GM19455 (cell line): ENCODE measurements around the gene MARCOL.
"Not testable (repeated sequence)": the region's sequence is repeated elsewhere in the genome, so short reads cannot be mapped to it uniquely, and the experiment has no call there.

Experiments used
- ATAC-seq: cut with Tn5 transposase; IDR thresholded peaks from one replicate; pipeline ENCODE4 v1.9.1; 2021; ENCODE audit not compliant: unreplicated experiment

Gene MARCOL

DNA sequence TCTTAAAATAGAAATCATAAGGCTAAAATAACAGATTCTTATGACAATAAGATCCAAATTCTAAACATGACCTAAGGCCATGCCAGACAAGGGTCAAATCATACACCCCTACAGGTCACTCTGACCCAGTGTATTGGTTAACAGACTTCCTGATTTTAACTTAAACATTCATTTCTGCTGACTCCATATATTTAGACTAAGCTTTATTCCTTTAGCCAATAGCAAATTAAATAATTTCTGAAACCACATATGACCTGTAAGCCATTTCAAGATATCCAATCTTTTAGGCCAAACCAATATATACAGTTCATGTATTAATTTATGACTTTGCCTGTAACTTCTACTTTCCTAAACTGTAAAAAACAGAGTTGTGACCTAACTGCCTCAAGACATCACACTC, 22.9 kb downstream of the MARCOL start:
- ATAC-seq, result no peak

- no peak for ATAC-seq
Measured at GRCh38 chr5:148267962-148268361, 29.6 kb downstream of the MARCOL start.

DNA sequence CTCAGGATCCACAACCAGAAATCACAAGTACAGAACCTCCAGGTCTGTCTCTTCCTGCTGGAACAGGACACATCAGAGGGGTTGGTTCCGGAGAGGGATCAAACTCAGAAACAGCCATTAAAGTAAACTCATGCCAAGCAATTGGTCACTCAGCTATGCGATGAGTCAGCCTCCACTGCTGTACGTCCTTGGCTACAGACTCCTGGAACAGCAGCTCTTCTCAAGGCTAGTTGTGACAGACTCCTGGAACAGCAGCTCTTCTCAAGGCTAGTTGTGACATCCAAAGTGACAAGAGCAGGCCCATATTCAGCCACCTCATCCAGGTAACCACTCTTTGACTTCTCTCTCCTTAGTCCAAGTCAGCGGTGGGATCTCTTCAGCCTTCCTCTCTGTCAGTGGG, 30.2 kb downstream of the MARCOL start, which contains the start of gene SPINK13:
TSS of gene SPINK13 (plus strand) at position 229 of the 400 bp plus-strand sequence. CDS start 1,279 bp downstream, outside the sequence.
- ATAC-seq, result no peak

GRCh38 chr5:148275129-148275528, 36.8 kb downstream of the MARCOL start:
- ATAC-seq, result not testable (repeated sequence)

- ATAC-seq, result not testable (repeated sequence)
Measured at GRCh38 chr5:148280893-148281292, 42.6 kb downstream of the MARCOL start.

DNA sequence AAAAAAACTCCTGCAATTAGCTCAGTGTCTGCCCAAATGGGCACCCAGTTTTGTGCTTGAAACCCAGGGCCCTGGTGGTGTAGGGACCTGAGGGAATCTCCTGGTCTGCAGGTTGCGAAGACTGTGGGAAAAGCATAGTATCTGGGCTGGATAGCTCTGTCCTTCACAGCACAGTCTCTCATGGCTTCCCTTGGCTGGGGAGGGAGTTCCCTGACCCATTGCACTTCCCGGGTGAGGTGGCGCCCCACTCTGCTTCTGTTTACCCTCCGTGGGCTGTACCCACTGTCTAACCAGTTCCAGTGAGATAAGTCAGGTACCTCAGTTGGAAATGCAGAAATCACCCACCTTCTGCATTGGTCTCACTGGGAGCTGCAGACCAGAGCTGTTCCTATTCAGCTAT, 43.0 kb downstream of the MARCOL start:
- ATAC-seq, result not testable (repeated sequence)

GRCh38 chr5:148290271-148291195, 52.2 kb downstream of the MARCOL start:
- no peak for ATAC-seq
